Tibial artery (tissue), 4 donors: Measurements from ENCODE around the gene APBA2.

Experiments
- DNase-seq, 2 donors: peaks; one replicate each; pipeline ENCODE4 v3.0.0-alpha.2; 2019
- H3K27ac ChIP-seq, 2 donors: fragments of 200-600 bp; sonication (generic) in 1 of 2; 1 replicate in 1 of 2; 2 replicates in 1 of 2; pipeline ENCODE4 v1.5.1; 2018 to 2019; ENCODE audit warnings: mild to moderate bottlenecking in 1 of 2
- H3K27me3 ChIP-seq, 2 donors: fragments of 200-600 bp; sonication (generic) in 1 of 2; one replicate each; pipeline versions ENCODE4 v1.5.1 to v1.6.0; 2016 to 2019
- H3K36me3 ChIP-seq, 3 donors: fragments of 200-600 bp; sonication (generic) in 2 of 3; one replicate each; pipeline ENCODE4 v1.5.1; 2016 to 2019; ENCODE audit warnings: mild to moderate bottlenecking in 2 of 3
- H3K4me1 ChIP-seq, 4 donors: fragments of 200-600 bp; sonication (generic) in 2 of 4; 1 replicate in 3 of 4; 2 replicates in 1 of 4; pipeline ENCODE4 v1.5.1; 2016 to 2019
- H3K4me3 ChIP-seq, 2 donors: fragments of 200-600 bp; sonication (generic) in 1 of 2; 1 replicate in 1 of 2; 2 replicates in 1 of 2; pipeline ENCODE4 v1.5.1; 2018 to 2019; ENCODE audit warnings: mild to moderate bottlenecking in 2 of 2
- H3K9me3 ChIP-seq, 3 donors: fragments of 200-600 bp; sonication (generic) in 1 of 3; one replicate each; pipeline ENCODE4 v1.5.1; 2016 to 2019
- intact Hi-C: fragments of 100-400 bp; cut with DNase I; formaldehyde crosslinking; loops from one replicate; pipeline ENCODE4 v1.15.0; 2023; ENCODE audit warnings: low total_unique reads
- TF ChIP-seq, protein P1 (sequence below), 2 experiments: fragments of 200-600 bp in 1 of 2; fragments of 450-650 bp in 1 of 2; IDR thresholded peaks; one replicate each; pipeline ENCODE4 v1.5.1; 2017 to 2019; ENCODE audit warnings: antibody characterized with exemption in 2 of 2, mild to moderate bottlenecking in 1 of 2, moderate library complexity in 1 of 2

APBA2 gene

GRCh38 chr15:29114221-29115092, 228.7 kb downstream of the APBA2 start:
- H3K4me3 ChIP-seq = peak overlapping the region in 1 of 2 donors; percentile 48
- H3K4me1 ChIP-seq = peaks cover 0 to 13% (median 11%) of the 10 kb centered on the region in 4 donors
- no peak overlapping the region for H3K27ac ChIP-seq
- peaks cover 0 to 43% of the 10 kb centered on the region in 2 donors for H3K27me3 ChIP-seq
- no peak for DNase-seq
- TF ChIP-seq, protein P1, sequence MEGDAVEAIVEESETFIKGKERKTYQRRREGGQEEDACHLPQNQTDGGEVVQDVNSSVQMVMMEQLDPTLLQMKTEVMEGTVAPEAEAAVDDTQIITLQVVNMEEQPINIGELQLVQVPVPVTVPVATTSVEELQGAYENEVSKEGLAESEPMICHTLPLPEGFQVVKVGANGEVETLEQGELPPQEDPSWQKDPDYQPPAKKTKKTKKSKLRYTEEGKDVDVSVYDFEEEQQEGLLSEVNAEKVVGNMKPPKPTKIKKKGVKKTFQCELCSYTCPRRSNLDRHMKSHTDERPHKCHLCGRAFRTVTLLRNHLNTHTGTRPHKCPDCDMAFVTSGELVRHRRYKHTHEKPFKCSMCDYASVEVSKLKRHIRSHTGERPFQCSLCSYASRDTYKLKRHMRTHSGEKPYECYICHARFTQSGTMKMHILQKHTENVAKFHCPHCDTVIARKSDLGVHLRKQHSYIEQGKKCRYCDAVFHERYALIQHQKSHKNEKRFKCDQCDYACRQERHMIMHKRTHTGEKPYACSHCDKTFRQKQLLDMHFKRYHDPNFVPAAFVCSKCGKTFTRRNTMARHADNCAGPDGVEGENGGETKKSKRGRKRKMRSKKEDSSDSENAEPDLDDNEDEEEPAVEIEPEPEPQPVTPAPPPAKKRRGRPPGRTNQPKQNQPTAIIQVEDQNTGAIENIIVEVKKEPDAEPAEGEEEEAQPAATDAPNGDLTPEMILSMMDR (IDR thresholded peaks at IDR 0.05) = no peak
- no peaks in the 10 kb centered on the region for H3K9me3 ChIP-seq
- no peaks in the 10 kb centered on the region for H3K36me3 ChIP-seq
- intact Hi-C loops = no loop called here

DNA sequence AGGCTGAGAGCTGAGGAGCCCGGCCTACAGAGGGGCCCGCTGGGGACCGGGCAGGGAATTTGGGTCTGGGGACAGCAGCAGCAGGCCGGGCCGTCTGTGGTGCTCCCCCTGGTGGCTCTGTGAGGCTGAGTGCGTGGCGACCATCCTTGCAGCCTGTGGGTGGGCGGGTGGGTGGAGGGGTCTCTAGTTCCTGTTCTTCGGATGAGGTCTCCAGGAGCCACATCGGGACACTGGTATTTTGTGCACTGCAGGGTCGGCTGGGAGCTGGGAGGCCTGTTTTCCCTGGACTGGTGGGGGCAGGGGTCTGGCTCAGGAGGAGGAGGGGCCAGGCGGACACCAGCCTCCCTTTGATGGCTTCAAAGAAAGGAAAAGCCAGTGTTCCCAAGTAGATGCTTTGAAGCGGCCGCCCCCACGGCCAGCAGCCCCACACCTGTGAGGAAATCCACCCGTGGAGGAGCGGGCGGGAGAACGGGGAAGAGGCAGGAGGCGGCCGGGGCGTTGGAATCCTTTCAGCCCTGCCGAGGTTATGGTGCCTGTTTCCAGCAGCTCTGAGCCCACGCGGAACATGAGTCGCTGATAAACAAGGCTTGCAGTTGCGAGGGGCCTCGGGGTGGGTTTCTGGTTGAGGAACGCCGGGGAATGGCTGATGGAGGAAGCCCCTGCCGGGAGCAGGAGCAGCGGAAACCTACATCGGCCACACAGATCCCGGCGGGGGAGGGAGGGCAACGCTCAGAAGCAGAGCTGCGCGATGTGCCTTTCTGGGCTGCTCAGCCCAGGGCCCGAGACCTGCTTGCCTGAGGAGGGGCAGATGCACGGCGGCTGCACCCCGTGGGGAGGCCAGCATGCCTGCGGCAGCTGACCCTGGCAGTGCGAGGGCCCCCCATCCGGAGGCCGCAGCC, 229.6 kb downstream of the APBA2 start:
- DNase-seq = no peak
- intact Hi-C loops = no loop called here
- Histone ChIP-seq H3K27ac (no peak overlapping the region), H3K27me3 (peaks cover 0 to 43% of the 10 kb centered on the region in 2 donors), H3K9me3 (no peaks in the 10 kb centered on the region), H3K4me1 (peaks cover 0 to 13% (median 11%) of the 10 kb centered on the region in 4 donors), H3K4me3 (peak overlapping the region; percentile 19 to 48), H3K36me3 (no peaks in the 10 kb centered on the region)
- TF ChIP-seq, protein P1 (IDR thresholded peaks at IDR 0.05) = no peak

- H3K4me3 ChIP-seq = no peak overlapping the region
- no peaks in the 10 kb centered on the region for H3K36me3 ChIP-seq
- peaks cover 0 to 37% of the 10 kb centered on the region in 2 donors for H3K27me3 ChIP-seq
- no peak for DNase-seq
- intact Hi-C loops = no loop called here
- no peak overlapping the region for H3K27ac ChIP-seq
- H3K9me3 ChIP-seq = no peaks in the 10 kb centered on the region
- H3K4me1 ChIP-seq = peaks cover 0 to 13% (median 11%) of the 10 kb centered on the region in 4 donors
- TF ChIP-seq, protein P1 (IDR thresholded peaks at IDR 0.05) = no peak
Observed at GRCh38 chr15:29116970-29117700, 231.4 kb downstream of the APBA2 start.

- Histone ChIP-seq H3K27ac (no peak overlapping the region), H3K36me3 (no peaks in the 10 kb centered on the region), H3K4me1 (peaks cover 0 to 13% (median 11%) of the 10 kb centered on the region in 4 donors), H3K4me3 (no peak overlapping the region), H3K27me3 (peaks cover 0 to 31% of the 10 kb centered on the region in 2 donors), H3K9me3 (no peaks in the 10 kb centered on the region)
- intact Hi-C loops = no loop called here
- TF ChIP-seq, protein P1 (IDR thresholded peaks at IDR 0.05) = no peak
- no peak for DNase-seq
Observed at GRCh38 chr15:29117778-29118177, 232.0 kb downstream of the APBA2 start.

GRCh38 chr15:29119847-29120246, 234.1 kb downstream of the APBA2 start:
- H3K9me3 ChIP-seq = no peaks in the 10 kb centered on the region
- TF ChIP-seq, protein P1 (IDR thresholded peaks at IDR 0.05) = no peak
- H3K4me1 ChIP-seq = peaks cover 0 to 11% (median 10%) of the 10 kb centered on the region in 4 donors
- H3K4me3 ChIP-seq = no peak overlapping the region
- H3K36me3 ChIP-seq = no peaks in the 10 kb centered on the region
- intact Hi-C loops = no loop called here
- no peak overlapping the region for H3K27ac ChIP-seq
- no peak for DNase-seq
- peaks cover 0 to 12% of the 10 kb centered on the region in 2 donors for H3K27me3 ChIP-seq
